Mammary epithelial cell (primary cell): Measurements from ENCODE around the gene GRIN2C.

Source experiments
- CTCF ChIP-seq, 2 donors: IDR thresholded peaks in 1 of 2; conservative IDR thresholded peaks in 1 of 2; 2 replicates each; pipeline ENCODE4 v1.5.1; 2011 to 2012; ENCODE audit warnings: inconsistent platforms in 2 of 2, low read length in 2 of 2, mild to moderate bottlenecking in 2 of 2, control low read depth in 1 of 2, low read depth in 1 of 2; ENCODE audit not compliant: insufficient read depth in 1 of 2; ENCODE audit errors: extremely low read depth in 1 of 2
- EZH2 ChIP-seq: IDR thresholded peaks from 2 replicates; pipeline ENCODE4 v1.6.1; 2012; ENCODE audit warnings: low read length, inconsistent platforms, borderline replicate concordance

- TF ChIP-seq CTCF (conservative IDR thresholded peaks at IDR 0.05 in 1 of 2, IDR thresholded peaks at IDR 0.05 in 1 of 2; ENCODE audit: extremely low read depth in 1 of 2, insufficient read depth in 1 of 2, low read depth in 1 of 2, low read length in 2 of 2): no peak
- no peak for TF ChIP-seq EZH2
Observed at GRCh38 chr17:74865504-74866197, 6.0 kb upstream of the GRIN2C start.
